GM19328 (cell line): ENCODE results near the gene CCM2.

ENCODE experiments used
- ATAC-seq: cut with Tn5 transposase; IDR thresholded peaks from one replicate; pipeline ENCODE4 v1.9.1; 2021; ENCODE audit warnings: mild to moderate bottlenecking, moderate library complexity; ENCODE audit not compliant: unreplicated experiment

CCM2 gene

DNA sequence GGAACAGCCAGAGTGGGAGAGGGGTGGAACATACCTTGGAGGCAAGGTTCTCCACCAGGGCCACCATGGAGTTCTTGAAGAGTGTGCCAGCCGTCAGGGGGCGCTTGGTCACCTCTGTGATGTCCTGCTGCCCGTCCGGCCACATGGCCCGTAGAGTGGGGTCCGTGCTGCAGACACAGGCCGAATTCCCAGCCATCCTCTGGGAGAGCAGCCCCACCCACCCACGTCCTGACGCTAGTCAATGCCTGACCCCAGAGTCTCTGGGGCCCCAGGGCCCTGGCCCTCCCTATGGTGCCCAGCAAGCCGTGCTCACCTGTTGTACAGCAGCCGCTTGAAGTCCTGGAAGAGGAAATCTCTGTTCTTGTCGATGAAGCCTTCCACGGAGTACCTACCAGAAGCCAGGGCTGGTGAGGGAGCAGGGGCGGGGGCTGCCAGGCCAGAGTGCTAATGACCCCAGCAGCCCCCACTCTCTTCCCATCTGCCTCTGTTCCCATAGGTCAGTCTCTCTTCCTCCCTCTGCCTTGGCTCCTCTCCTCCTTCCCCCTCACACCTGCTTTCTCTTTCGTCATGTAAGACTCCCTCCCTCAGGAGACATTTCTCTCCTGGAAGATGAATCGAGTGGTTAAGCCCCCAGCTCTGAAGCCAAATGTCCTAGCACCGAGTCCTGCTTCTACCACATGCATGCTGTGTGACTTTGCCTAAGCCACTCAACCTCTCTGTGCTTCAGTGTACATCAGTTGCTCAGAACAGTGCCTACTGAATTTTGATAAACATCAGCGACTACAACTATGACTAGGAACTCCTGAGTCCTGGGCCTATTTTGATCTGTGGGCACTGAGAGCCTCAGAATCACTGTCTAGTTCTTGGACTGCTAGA is 32.2 kb upstream of the CCM2 start:
- ATAC-seq = no peak

DNA sequence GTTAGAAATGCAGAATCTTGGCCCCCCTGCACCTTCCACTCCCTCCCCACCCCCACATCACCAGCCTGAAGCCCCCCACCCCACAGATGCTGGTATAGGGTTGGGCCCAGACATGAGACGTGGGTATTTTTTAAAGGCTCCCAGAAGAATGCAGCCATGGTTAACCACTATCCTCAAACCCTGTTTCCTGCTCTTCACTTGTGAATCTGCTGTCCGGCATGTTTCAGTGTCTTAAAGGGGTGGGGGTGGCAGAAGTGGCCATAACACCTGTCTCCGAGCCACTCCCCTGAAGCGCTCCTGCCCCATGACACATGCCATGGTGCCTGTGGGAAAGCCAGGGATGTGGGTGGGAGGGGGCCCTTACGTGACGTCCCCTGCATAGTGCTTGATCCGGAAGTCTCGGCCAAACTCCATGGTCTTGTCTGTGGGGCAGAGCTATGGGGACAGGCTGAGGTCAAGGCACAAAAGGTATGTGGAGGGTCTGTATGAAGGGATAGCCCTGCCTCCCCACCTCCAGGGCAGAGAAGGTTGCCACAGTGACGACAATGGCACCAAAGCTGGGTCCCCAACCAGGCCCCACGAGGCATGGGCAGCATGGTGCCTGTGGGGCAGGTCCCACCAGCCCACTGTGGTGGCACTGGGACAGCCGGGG is 30.8 kb upstream of the CCM2 start:
- ATAC-seq = no peak

DNA sequence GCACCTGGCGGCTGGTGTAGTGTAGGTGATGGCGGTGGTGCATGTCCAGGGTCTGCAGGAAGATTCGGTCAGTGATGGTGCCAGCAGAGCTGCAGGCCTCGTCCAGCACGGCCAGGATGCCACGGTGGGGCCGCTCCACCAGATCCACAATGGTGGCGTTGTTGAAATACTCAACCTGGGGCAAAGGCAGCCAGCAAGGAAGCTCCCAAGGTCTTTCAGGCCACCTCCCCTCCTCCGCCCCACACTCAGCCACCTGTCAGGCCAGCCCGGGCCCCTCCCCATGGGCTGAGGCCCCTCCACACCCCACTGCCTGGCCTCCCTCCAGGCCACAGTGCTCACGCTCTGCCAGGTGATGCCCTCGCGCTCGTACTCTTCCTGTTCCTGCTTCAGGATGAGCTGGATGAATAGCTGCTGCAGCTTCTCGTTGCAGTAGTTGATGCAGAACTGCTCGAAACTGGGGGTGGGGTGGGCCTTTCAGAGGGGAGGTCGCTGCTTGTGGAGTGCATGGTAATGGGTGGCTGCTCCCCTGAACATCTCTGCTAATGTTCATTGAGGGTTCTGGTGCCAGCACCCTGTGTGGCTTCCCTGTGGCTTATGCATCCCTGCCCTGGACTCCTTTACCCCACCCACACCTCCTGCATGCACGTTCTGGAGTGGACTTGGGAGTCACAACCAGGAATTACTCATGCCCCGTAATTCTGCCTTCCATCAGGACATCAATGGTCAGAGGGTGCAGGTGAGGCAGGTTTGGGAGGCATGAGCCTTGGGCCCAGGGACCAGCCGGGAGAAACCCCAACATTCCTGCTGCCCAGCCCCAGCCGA is 30.1 kb upstream of the CCM2 start:
- ATAC-seq = no peak

- ATAC-seq = no peak
These were observed 29.4 kb upstream of the CCM2 start for GRCh38 chr7:44970523-44971051.

- ATAC-seq = no peak
These were observed 28.7 kb upstream of the CCM2 start for GRCh38 chr7:44971188-44971901.

DNA sequence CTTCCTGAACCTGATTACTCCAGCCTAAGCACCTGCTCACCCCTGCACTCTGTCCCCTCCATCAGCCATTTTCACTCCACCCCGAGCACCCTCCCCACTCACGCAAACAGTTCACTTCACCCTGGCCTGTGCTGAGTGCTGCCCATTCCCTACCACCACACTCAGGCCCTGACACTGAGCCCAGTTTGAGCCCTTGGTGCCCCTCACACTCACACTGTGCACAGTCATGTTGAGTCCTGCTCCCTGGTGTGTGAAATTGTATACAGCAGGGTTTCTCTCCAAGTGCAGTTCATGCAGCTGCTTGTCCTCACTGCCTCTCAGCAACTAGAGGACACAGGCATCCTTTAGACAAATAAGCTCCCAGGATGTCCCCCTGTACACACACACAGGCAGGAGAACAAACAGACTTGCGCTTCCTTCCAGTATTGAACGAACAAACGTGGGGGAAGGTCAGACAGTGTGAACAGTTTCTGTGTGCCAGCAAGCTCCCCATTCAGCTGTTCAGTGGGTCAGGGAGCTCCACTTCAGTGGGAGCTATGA is 28.0 kb upstream of the CCM2 start:
- no peak for ATAC-seq

- ATAC-seq = no peak
These were observed 27.4 kb upstream of the CCM2 start for GRCh38 chr7:44972562-44972961.

DNA sequence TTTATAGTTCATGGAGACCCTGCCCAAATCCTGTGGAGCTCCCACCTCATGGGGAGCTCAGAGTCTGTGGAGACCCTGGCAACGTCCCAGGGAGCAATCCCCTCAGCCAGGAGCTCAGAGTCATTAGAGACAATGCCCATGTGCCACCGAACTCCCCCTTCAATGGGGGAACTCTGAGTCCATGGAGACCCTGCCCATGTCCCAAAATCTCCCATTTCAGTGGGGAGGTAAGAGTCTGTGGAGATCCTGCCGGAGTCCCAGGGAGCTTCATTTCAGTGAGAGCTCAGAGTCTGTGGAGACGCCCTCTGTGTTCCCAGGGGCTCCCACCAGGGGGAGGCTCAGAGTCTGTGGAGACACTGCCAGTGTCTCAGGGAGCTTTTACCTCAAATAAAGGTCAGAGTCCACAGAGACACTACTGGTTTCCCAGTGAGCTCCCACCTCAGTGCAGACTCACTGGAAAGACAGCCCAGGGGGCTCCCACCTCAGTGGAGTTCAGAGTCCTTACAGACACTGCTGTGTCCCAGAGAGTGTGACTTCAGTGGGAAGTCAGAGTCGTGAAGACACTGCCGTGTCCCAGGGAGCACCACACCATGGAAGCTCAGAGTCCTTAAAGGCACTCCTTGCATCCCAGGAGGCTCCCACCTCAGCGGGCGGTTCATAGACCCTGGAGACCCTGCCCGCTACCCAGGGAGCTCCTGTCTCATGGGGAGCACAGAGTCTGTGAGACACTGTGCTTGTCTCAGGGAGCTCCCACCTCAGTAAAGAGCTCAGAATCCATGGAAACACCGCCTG is 26.2 kb upstream of the CCM2 start:
- ATAC-seq = no peak

- ATAC-seq = no peak
These were observed 25.5 kb upstream of the CCM2 start for GRCh38 chr7:44974549-44974948.

DNA sequence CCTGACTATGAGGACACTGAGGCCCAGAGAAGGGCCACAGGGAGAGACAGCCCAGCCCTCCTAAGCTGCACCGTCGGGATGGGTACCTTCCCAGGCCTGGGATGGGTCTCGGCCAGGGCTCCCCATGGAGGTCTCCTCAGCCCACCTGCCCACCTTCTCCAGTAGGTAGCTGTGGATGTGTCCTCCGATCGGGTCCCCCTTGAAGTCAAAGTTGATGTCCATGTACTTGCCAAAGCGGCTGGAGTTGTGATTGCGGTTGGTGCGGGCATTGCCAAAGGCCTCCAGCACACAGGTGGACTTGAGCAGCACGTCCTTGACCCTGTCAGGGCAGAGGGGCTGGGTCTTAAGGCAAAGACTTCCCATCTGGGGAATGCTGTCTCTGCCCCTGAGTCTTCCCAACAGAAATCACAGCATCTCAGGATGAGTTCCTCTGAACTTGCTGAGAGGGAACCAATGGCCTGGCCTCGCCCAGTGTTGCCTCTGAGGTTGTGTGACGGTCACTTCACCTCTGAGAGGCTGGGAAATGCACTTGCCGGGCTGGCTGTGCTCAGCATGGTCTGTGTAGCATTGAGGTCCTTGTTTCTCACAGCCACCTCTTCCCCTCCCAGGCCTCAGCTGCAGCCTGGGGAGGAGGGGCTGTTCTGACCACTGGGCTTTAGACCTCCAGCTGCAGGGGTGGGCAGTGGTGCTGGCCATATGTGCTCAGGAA is 24.5 kb upstream of the CCM2 start:
- no peak for ATAC-seq

DNA sequence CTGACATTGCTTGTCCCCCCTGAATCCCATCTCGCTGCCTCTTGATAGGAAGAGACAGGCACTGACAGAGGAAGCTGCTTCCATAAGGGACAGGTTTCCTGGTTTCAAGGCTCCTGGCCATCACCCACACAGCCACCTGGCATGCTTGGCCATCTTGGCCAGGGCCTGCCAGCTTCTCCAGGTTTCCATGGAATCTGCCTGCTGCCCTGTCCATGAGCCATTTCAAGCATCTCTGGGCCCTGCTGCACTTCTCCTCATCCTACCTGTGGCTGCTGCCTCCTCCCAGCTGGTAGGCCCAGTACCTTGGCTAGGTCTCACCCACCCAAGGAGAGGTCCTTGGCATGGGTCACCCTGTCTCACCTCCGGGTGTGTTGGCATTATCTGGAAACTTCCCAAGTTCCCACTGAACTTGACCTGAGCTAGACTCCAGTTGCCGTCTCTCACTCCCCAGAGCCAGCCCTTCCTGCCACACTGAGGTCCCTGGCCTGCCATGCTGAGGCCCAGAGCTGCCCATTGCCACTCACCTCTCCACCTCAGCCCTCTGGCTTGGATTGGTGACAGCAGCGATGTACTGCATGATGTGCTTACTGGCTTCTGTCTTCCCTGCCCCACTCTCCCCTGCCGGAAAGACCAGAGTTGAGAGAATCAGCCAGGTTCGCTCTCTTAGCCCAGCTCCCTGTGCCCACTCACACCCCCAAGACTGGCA is 23.8 kb upstream of the CCM2 start:
- no peak for ATAC-seq

- ATAC-seq = no peak
These were observed 23.2 kb upstream of the CCM2 start for GRCh38 chr7:44976746-44977196.

DNA sequence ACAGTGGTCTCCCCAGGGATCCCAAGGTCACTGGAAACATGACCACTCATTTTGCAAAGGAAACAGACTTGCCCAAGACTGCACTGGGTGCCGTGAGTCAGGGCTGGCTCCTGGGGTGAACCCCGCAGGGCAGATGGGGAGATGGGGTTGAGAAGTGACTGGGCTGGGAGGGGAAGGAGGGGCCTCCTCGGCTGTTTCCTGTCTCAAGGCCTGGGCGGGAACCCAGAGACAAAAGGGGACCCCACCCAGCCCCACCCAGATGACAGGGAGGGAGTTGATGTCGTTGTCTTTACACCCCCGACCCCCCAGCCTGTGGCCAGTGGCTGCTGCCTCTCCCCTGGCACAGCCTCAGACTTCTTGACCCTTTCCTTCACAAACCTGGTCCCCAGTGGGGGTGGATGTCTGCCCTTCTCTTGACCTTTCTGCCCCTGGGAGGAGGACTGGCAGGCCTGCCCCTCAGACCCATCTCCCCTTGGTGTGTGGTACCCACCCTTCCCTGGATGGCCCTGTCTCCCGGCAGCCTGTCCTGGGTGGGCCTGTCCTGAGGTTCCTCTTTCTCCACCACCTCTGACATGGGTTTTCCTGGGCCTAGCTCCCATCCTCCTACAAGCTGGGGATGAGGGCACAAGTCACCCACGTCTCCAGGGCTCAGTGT is 22.6 kb upstream of the CCM2 start:
- ATAC-seq = no peak

- ATAC-seq = no peak
These were observed 22.1 kb upstream of the CCM2 start for GRCh38 chr7:44977959-44978335.

GRCh38 chr7:44978511-44979366 is 21.3 kb upstream of the CCM2 start, which contains the start of gene MYO1G:
Gene MYO1G (minus strand): TSS chr7:44979015. CDS start chr7:44978961, 54 bp downstream.
- ATAC-seq = peak; percentile 70

GRCh38 chr7:44979481-44980392 is 20.3 kb upstream of the CCM2 start:
- no peak for ATAC-seq
